GM18909 (cell line): ENCODE data around the gene UCN2.

ENCODE experiments used
- ATAC-seq: cut with Tn5 transposase; IDR thresholded peaks from one replicate; pipeline ENCODE4 v1.9.1; 2021; ENCODE audit warnings: mild to moderate bottlenecking; ENCODE audit not compliant: unreplicated experiment, poor library complexity

Gene UCN2

DNA sequence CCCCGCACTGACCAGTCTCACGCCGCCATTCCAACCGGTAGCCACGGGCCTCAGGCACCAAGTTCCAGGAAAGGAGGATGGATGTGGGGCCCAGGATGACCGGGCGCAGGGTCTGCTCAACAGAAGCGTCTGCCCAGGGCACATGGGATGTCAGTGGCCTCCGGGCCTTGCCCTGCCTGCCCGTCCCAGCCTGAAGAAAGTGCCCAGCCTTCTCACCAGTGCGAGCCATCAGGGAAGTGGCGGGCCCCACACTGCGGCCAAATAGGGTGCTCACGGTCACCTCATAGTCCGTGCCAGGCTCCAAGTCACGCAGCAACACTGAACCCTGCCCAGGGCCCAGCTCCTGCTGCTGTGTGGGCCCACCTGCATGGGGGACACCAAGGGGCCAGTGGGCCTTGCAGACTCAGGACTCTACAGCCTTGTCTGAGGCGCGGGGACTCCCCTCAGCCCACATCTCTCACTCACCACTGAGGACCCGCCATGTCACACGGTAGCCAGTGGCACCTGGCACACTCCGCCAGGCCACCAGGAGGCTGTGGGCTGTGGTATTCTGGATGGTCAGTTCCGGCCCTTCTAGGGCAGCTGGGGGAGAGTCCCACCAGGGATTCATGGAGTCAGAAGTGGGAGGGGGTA lies 28.4 kb upstream of the UCN2 start:
- ATAC-seq = no peak

DNA sequence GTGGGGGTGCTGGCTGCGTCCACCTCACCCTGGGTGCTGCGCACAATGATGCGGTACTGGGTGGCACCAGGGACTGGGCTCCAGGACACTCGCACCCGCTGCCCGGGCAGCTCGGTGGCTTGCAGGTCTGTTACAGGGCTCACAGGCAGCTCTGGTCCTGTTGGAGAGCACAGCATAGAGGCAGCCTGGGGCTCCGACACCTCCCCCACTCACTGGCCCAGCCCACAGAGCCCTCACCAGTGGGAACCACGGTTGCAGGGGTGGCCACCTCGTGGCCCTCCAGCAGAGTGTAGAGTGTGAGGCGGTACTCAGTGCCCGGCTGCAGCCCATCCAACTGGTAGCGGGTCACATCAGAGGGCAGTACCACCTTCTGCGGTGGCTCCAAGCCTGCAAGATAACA lies 27.9 kb upstream of the UCN2 start:
- ATAC-seq = no peak

DNA sequence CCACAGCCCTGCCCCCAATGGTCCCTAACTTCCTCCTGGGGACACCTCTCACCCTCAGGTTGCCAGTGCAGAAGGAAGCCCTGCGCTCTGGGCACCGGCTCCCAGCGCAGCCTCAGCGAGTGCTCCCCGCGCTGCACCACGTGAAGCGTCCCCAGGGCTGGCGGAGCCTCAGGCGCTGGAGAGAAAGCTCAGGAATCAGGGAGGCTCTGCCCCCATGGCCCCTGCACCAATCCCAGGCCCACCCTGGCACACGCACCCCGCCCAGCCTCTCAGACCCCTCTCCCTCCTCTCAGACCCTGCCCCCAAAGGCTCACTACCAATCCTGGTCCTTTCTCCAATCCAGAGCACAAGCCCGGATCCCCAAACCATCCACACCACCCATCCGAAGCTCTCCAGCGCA lies 24.6 kb upstream of the UCN2 start:
- ATAC-seq = no peak

DNA sequence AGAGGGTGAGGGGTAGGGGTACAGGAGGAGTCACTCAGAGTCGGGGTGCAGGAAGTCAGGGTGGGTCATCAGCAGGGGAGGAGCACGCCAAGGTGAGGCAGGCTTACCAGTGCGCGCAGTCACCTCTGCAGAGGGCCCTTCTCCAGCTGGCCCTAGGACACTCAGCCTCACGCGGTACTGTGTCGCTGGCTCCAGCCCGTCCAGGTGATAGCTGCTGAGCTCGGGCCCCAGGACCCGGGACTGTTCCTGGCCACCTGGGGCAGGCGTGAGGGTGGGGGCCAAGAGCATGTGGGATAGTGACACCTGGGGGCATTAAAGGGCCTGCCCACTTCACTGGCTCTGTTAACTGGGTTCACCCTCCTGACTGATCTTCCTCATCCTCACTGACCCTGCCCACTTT lies 24.1 kb upstream of the UCN2 start:
- no peak for ATAC-seq

DNA sequence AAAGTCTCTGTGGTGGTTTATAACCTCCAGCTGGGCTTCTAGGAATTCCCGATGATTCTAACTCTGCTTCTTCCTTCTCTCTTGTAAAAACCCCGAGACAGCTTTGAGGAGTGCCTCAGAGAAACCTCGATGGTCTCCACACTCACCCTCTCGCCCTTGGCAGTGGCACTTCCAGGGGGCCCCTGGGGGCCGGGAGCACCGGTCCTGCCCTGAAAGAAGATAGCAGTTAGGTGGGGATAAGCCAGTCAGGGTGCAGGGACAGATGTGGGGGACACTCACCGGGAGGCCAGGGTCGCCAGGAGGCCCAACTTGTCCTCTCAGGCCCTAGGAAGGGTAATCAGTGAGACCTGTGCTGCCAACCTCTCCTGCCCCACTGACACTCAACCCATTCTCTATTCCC lies 21.8 kb upstream of the UCN2 start:
- no peak for ATAC-seq

DNA sequence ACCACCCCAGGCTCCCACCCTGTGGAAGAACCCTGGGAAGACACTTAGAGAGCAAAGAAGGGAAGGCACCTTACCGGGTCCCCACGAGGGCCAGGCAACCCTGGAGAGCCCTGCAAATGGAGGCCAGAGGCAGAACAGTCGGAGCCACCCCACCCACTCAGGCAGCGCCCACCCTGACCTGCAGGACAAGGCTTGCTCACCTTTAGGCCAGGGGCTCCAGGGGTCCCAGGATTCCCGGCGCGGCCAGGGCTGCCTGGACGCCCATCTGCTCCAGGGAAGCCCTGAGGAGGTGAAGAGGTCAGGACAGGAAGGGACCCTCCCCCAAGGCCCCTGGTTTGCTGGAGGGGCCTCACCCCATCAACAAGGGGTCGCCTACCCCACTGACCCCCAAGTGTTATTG lies 21.3 kb upstream of the UCN2 start:
- ATAC-seq = no peak

DNA sequence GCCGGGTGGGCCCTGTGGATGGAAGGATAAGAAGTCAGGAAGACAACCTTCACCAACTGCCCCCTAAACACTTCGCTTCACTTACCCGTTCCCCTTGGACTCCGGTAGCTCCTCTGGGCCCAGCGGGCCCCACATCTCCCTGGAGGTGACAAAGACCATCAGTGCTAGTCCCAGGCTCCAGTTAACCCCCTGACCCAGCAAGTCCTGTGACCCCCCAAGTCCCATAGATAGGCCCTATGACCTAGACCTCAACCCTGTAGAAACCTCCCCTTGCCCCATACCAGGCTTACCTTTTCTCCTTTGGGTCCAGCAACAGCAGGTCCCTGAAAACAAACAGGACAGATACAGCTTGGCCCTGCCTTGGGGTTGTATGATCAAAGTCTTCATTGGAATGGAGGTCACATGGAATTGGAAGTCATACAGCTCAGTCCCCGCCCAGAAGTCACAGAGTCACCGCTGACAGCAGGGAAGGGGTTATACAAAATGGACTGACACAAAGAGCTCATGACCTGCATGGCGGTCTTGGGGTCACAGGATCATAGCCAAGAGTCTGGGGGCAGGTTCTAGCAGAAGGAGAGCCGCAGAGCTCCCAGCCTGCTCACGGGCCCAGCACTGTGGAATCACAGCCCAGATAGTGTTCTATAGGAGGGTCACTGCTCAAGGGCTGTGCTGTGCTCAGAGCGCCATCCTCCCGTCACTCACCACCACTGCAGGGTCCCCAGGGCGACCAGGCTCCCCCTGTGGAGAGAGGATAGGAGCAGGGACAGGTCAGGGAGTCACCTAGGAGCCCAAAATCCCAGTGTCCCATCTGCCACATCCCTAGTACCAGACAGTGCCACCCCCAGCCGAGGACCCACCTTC lies 18.3 kb upstream of the UCN2 start:
- no peak for ATAC-seq

DNA sequence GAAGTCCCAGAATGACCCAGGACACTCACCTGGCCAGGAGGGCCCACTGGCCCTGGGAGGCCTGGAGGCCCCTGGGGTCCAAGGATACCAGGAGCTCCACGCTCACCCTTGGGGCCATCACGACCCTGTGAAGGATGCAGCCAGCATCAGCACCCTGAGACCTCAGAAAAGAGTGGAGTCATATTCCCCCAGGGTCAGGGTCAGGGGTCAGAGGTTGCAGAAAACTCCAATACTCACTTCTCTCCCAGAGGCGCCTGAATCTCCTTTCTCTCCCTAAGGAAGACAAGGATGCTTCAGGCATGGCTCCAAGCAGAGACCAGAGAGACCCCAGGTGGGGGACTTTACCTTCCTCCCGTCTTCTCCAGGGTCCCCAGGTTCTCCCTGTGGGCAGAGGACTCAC lies 13.1 kb upstream of the UCN2 start:
- ATAC-seq = no peak

DNA sequence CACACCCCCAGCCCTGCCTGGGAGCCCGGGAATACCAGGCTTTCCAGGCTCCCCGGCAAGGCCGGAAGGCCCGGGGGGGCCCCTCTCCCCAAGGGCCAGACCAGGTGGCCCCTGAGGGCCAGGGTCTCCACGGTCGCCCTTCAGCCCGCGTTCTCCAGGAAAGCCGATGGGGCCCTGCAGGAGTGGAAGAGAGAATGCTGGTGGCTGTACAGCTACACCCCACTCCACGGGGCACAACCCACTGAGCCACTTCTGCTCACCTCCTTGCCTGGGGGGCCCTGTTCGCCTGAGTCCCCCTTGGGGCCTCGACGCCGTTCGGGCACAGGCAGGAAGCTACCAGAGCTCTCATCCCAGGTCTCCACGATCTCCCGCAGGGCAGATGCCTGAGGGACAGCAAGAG lies 11.8 kb upstream of the UCN2 start:
- no peak for ATAC-seq

DNA sequence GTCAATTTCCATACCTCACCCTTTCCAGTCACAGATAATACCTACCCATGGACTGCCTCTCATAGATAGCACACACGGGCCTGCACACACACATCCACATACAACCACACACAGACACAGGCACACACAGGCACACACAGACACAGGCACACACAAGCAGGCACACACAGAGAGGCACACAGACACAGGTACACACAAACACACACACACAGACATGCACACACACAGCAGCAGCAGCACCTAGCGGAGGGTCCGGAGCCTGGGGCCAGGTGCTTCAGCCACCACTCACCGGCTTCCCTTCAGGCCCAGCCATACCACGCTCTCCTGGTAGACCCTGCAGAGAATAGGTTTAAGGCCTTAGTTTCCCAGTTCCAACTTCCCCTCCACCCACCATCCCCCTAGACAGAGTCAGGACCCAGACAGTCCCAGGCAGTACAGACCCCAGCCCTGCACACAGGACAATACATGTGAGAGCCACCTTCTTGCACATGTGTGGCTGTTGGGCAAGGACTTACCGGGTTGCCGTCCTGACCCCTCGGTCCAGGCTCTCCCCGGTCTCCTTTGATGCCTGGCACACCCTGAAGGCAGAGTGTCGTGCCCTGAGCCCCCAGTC lies 10.5 kb upstream of the UCN2 start:
- no peak for ATAC-seq

DNA sequence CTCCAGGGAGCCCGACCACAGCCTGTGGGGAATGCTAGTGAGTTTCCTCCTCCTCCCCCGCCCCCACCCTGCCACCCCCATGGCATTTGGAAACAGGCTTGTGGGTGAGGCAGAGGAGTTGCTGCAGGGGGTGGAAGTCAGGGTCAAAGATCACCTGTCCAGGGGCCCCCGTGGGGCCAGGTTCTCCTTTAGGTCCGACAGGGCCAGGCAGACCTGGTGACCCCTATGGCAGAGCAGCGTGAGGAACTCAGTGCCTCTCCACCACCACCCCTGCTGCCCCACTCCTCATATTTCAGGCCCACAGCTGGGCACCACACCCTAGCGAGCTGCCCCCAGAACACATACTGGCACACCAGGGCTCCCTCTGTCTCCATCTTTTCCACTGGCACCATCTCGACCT lies 8.9 kb upstream of the UCN2 start:
- ATAC-seq = no peak

DNA sequence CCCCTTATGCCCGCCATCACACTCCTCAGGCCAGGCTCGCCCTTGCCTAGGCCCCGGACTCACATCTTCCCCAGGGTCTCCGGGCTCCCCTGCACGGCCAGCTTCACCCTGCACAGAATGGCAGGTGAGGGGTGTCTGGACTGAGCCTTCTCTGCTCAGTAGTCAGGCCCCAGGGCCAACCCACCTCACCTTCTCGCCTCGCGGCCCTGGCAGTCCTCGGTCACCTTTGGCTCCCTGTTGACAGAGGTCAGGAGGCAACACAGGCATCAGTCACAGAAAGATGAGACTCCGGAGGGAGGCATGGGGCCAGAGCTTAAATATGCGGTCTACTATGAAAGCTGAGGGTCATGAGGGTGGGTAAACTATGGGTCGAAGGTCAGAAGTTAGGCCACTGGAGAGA lies 8.4 kb upstream of the UCN2 start:
- ATAC-seq = no peak

DNA sequence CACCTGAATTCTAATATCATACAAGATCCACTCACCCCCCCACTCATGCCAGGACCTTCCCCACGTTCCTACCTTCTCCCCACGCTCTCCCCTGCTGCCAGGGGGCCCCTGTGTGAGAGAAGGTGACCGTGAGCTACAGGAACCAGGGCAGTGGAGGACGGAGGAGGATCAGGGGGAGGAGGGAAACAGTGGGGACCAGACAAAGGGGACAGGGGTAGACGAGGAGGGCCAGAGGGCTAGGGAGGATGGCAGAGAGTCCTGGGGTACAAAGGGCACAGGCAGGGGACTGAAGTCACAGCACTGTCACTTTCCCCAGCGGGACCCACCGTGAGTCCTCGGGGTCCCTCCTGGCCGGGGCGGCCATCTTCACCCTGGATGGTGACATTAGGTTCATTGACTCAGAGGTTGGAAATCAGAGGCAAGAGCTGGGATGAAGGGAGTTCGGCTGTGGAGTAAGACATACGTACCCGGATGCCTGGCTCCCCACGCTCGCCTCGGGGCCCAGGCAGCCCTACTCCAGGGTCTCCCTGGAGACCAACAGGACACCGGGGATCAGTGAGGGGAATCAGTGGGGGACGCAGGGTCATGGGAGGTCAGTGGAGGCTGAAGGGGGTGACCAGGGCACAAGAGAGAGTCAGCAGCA lies 6.3 kb upstream of the UCN2 start:
- ATAC-seq = no peak

DNA sequence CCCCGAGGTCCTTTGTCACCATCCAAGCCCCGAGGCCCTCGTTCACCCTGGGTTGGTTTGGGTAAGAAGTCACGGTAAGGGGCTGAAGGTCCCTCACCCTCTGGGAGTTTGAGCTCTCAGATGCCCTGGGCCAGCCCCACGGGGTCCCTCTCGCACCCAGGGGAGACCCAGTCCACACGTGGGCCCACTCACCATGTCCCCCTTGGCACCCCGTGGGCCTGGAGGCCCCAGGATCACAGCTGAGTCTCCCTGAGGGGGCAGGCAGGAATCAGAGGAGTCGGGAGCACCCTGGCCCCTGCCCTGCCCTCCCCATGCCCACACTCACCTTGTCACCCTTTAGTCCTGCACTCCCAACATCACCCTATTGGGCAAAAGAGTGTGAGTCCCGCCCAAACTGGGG lies 5.8 kb upstream of the UCN2 start:
- no peak for ATAC-seq

DNA sequence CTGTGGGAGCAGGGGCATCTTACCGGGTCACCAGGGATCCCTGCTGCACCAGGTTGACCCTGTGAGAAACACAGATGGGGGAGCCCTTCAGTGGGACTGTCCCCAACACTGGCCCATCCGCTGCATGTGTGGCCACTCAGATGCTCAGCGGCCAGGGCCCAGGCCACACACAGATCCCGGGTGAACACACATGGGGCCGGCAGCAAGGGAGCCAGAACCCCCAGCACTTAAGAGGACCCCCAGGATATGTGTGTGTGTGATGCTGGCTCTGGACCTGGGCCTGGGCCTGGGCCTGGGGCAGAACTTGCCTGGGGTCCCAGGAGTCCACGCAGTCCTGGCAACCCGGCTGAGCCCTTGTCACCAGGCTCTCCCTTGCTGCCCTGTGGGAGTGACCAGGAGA lies 4.9 kb upstream of the UCN2 start:
- no peak for ATAC-seq

DNA sequence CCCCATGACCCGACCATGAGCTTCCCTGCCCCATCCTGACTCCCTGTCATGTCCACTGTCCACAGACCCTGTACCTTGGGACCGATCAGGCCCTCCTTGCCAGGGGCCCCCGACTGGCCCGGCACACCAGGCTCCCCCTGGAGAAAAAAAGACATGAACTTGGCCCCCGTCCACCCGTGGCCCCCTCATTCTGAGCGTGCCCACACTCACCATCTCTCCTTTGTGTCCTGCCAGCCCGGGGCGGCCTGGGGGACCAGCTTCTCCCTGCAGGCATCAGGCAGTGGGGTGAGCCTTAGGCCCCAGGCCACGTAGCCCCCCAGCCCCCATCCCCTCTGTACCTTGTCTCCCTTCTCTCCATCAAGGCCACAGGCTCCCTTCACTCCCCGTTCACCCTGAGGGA lies 3.9 kb upstream of the UCN2 start:
- no peak for ATAC-seq

DNA sequence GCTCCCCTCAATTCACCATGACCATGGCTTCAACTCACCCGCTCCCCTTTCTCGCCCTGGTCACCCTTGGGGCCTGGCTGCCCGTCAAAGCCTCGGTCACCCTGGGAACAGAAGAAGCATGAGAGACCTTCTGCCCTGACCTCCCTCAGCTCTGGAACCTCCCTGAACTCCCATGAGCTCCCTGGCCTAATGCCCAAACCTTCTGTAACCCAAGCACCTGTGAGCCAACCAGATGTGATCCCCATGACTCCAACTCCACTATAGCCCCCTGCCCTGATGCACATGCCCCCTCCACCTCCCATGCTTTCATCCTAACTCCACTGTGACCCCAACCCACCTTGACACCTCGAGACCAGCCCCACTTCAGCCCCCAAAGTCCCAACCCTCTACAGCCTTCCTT lies 3.5 kb upstream of the UCN2 start:
- no peak for ATAC-seq

DNA sequence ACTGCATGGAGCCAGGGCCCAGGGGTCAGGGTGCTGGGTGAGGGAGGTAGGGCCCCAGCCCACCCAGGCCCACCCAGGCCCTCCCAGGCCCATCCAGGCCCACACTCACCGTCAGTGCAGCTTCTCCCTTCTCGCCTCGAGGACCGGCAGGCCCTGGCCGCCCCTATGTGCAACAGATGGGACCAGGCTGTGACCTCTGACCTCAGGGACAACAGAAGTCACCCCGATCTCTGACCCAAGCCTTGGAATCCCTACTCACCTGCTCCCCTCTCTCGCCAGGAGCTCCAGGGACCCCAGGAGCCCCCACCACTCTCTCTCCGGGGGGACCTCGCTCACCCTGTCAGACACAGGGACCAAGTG lies 2.8 kb upstream of the UCN2 start:
- no peak for ATAC-seq

DNA sequence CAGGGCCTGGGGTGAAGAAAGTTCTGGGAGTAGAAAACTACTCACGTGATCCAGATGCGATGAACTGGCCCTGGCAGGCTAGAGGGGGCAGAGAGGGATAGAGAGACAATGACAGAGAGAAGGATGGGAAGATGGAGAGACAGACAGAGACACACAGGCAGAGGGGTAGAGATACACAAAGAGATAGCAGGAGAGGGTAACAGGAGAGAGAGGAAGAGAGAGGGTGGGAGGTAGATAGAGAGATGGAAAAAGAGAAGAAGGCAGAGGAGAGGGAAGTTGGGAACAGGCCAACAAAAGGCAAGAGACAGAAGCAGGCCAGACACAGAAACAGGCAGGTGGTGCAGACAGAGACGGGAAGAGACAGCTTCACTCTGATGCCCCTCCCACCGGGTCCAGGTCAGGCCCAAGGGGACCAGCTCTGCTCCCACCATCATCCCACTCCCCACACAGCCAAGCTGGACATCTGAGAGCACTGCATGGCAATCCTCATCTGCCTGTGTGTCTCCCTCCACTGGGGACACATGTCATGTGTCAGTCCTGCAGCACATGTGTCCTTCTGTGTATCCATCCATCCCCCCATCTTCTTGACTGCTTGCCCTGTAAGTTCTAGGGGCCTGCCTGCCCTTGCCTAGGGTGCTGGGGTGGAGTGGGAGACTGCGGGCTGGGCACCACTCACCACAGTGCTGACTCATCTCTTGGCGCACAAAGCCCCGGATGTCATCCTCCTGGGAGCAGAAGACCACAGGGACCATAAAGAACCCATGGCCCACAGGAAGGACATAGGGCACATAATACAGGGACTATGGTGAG lies 2.2 kb upstream of the UCN2 start:
- no peak for ATAC-seq

DNA sequence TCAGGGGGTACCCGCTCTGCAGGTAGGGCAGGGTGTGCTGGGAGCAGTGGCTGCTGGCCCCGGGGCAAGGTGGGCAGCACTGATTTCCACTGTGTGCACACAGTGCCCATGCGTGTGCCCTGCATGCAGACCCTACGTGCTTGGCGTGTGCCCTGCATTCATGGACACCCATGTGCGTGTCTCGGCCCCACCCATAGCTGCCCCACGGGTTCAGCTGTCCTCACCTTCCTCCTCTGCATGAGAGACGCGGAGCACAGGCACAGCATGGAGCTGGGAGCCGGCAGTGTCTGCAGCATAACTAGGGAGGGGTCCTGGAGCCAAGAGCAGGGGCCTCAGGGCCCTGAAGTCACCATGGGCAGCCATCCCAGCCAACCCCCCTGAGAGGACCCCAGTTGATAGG lies 1.6 kb upstream of the UCN2 start:
- no peak for ATAC-seq

DNA sequence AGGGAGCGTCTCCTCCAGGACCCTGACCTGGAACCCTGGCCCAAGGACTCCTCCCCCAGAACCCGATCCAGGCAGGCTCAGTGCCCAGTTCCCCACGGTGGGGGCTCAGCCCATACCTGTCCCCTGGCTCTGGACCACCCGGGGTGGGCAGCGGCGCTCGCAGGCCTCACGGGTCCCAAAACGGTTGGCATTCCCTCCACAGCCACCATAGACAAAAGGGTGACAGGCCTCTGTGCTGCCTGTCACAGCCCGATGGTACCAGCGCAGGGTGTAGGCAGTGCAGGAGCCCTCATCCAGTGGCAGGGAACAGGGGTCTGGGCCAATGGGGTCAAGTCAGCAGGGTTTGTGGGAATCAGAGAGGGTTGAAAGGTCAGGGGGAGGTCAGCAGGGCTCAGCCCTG lies 1.1 kb upstream of the UCN2 start:
- no peak for ATAC-seq
